GM21825 (cell line): Measurements from ENCODE around the gene SMIM1.
"Not testable (repeated sequence)": the region's sequence is repeated elsewhere in the genome, so short reads cannot be mapped to it uniquely, and the experiment has no call there.

Experiments used
- ATAC-seq: cut with Tn5 transposase; IDR thresholded peaks from one replicate; pipeline ENCODE4 v1.9.1; 2021; ENCODE audit warnings: mild to moderate bottlenecking, moderate library complexity; ENCODE audit not compliant: unreplicated experiment

The SMIM1 gene

DNA sequence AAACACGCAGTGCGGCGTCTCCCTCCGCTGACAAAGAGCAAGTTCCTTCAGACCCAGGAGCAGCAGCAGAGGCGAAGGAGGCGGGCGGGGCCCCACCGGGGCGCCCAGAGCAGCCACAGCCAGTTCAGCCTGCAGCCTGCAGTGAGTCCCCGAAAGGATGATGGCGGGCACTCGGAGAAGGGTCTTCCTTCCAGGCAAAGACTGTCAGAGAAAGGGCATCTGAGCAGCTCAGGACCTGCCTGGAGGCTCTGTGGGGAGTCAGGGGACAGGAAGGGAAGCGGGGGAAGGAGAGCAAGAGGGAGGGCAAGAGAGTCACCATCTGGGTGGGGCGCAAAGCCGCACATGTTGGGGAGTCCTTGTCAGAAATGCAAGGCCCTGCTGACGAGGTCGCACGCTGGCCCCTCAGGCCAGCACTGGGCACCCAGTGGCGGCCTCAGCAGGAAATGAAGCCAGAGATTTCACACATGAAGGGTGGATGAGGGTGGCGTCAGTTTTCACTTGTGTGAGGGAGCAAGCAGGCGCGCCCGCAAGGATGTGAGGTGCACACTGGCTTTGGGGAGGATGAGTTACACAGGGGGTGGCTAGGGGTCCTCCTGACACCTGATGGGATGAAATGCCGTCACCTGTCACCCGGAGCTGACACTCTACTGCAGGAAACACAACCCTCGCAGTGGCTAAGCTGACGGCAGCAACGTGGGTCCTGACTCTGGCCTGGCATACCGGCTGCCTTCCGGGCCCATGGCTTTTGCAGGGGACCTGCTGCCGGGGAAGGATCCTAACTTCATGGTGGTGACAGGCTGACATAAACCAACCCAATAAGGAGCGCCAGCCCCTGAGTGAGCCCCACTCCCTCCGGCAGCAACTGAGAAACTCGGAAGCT, 17.1 kb downstream of the SMIM1 start:
- no peak for ATAC-seq

DNA sequence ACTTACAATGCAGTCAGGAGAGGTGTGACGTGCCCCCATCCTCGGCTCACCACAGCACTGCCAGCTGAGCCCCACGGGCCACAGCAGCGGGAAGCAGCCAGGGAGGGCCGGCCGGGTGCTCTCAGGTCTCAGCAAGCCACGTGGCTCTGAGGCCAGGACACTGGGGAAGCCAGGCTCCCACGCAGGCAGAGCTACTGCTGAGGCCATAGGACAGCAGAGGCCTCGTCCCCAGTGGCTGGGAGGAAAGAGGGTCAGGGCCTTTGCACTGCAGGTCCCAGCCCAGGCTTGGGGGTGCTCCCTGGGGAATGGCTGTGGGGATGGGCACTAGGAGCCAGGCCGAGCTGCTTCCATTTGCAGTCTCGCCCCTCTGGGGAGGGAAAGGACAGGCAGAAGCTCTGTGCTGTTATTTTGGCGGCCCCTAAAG, 18.0 kb downstream of the SMIM1 start:
- ATAC-seq, result no peak

DNA sequence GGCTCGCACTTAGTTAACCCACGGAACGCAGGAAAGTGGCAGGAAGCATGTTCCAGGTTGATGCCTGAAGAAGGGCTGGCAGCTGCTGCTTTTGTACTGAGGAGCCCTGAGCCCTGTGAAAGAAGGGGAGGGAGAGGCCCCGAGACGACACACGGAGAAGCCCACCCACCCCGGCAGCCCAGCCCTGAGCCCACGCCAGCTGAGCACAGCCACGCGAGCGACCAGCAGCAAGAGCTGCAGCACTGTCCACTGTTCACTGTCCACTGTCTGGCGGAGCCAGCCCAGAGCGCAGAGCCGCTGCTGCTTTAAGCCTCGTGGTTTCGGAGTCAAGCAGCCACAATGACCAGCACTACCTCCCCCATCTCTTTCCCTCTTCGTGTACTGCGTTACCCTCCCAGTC, 18.4 kb downstream of the SMIM1 start:
- no peak for ATAC-seq

DNA sequence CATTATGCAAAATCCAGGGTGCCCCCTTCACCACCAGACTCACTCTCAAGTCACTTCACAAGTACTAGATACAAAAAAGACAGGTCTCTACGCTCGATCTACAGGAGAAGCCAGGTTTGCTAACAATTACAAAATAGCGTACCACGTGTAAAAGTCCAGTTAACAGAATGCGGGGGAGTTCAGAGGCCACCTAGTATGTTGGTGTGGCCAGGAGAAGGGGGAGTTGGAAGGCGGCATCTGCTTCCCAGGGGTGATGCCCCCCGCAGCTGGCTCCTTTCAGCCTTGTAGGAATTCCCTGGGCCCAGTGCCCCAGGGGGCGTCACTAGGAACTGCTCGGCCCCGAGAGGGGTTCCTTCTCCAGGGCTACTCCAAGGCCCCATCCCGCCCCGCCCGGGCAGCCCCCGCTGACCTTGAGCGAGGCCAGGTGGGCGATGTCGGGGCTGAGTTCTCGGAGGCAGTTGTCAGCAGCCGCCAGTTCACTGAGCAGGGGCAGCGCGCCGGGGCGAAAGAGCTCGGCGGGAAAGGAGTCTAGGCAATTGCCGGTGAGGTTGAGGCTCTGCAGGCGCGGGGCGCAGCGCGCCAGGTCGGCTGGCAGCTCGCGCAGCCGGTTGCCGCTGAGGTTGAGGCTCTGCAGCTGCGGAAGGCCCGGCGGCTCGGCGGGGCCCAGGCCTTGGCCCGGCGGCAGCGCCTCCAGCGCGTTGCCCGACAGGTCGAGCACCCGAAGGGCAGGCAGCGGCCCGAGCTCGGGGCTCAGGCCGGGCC, 23.1 kb downstream of the SMIM1 start:
- ATAC-seq, result peak; percentile 30

DNA sequence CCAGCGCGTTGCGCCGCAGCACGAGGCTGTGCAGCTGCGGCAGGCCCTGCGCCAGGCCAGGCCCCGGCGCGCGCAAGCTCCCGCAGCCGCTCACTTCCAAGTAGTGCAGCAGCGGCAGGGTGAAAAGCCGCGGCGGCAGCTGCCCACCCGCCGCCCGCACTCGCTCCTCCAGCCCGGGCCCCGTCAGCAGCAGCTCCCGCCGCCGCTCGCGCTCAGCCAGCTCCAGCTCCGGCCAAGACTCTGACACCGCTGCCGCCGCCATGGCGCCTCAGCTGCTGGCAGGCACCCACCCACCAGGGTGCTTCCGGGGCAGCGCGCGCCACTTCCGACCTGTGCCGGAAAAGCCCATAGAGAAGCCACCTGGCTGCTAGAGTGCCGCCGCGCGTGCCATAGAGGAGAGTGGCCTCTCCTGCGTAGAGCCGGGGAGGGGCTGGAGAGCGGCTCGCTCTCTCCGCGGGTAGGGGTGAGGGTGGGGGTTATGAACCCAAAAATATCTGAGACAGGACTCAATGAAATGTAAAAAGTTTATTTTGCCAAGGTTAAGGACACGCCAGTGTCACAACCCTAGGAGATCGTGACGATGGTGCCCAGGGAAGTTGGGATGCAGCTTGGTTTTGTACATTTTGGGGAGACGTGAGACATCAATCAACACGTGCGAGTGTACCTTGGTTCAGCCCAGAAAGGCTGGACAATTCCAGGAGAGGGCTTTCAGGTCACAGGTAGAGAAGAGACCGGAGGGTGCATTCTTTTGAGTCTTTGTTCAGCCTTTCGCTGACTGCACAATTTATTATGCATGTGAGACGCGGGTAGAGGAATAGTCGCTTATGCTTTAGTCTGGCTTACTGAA, 23.9 kb downstream of the SMIM1 start, which contains the start of gene LRRC47:
Gene LRRC47 (minus strand): TSS at position 284 of the 847 bp plus-strand sequence. CDS start 22 bp downstream, at position 262.
- ATAC-seq, result peak; percentile 96

DNA sequence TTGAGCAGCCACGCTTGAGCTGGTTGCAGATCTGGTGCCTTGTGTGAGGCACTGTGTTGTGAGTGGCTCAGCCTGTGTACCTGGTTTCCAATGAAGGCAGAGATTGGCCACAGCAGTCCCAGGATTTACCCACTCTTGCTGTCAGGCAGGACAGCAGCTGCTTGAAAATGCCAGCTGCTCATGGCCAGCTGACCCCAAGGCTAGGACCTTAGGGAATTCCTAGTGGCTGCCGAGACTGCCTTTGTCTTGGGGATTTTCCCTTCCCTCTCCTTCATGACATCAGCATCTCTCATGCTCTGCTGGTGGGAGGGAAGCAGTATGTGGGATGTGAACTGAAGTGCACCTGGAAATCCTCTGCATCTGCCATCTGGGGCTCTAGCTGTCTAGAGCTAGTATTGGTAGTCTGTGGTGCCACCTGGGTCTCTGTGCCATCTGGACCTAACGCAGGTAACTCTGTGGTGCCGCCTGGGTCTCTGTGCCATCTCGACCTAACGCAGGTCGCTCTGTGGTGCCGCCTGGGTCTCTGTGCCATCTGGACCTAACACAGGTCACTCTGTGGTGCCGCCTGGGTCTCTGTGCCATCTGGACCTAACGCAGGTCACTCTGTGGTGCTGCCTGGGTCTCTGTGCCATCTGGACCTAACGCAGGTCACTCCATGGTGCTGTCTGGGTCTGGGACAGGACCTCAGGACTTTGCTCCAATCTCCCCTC, 27.6 kb downstream of the SMIM1 start:
- ATAC-seq, result no peak

DNA sequence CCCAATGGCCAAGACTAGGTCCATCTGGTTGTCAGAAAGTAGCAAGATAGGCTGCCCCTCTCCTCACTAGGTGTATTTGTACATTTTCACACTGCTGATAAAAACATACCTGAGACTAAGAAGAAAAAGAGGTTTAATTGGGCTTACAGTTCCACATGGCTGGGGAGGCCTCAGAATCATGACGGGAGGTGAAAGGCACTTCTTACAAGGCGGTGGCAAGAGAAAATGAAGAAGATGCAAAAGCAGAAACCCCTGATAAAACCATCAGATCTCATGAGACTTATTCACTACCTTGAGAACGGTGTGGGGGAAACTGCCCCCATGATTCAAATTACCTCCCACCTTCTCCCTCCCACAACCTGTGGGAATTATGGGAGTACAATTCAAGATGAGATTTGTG, 28.2 kb downstream of the SMIM1 start:
- not testable (repeated sequence) for ATAC-seq

DNA sequence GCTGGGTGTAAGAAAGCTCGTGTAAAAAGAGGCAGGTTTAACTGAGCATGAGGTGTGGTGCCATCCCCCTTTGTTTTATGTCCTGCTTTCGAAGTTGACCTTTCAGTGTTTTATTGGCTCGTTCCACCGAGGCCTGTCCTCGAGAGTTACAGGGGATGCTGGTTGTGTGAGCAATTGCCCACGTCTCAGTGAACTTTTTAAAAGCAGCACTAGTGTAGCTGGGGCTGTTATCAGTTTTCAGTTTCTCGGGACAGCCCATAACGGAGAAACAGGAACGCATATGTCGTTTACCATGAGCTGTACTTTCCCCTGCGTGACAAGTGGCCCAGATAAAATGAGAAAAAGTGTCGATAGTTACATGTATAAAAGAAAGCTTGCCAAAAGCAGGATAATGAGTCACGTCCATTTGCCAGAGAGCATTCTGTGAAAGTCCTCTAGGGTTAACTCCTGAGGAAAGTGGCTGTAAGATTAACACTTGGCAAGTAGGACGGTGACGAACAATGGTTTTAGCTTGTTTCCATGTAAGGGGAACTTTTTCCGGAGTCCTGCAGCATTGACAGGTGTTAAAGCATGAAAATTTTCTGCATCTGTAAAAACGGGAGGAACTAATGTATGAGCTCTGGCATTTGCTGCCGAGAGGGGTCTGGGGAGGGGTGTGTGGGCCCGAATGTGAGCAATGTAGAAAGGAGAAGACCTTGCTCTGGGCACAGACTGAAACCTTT, 31.5 kb downstream of the SMIM1 start:
- no peak for ATAC-seq

DNA sequence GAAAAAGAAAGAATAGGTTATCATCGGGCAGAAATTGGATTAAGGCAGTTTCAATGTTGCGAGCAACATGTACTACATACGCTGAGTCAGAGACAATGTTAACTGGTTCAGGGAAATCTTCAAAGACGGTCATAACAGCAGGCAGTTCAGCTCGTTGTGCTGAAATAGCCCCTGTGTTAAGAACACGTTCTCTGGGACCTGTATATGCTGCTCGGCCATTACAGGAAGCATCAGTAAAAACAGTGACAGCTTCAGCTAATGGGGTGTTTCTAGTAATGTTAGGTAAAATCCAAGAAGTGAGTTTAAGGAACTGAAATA, 32.0 kb downstream of the SMIM1 start:
- ATAC-seq, result not testable (repeated sequence)

DNA sequence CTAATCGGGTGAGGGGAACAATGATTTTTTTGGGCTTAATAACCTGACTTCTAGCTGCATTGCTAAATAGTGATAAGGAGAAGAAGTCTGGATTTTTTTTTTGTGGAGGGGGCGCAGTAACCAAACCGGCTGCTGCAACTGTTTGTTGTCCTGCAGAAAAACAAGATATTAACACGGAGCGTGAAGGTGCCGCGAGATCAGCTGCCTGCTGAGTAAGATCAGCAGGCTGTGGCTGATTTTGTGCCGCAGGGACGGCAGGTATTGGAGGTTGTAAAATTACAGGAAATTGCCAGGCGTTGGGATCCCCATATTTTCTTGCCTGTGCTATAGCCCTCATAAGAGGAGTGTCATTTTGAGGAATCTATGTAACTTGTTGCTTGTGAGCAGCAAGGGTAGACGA, 32.5 kb downstream of the SMIM1 start:
- no peak for ATAC-seq

DNA sequence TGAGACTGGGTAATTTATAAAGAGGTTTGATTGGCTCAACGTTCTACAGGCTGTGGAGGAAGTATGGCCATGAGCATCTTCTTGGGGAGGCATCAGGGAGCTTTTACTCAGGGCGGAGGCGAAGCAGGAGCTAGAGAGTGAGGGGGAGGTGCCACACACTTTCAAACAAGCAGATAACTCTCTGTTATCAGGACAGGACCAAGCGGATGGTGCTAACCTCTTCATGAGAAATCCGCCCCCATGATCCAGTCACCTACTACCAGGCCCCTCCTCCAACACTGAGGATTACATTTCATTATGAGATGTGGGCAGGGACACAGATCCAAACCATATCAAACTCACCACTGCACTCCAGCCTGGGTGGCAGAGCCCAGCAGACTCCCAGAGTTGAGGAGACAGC, 35.2 kb downstream of the SMIM1 start:
- ATAC-seq, result no peak

DNA sequence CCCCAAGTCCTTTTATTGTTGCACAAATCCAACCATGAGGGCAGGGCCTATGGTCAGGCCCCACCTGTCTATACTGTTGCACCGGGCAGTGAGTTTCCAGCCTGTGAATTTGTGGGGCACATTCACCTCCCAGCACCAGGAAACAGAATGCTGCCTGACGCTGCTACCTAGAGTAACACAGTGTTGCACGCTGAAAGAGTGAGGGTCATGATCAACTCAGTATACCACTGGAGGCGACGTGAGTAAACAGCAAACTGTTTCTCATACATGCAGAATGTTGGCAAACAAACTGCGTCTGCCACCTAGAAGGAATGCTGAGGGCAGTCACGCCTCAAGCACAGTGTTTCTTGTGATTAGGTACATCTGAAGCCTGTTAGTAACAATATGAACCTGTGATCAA, 37.1 kb downstream of the SMIM1 start:
- ATAC-seq, result no peak

DNA sequence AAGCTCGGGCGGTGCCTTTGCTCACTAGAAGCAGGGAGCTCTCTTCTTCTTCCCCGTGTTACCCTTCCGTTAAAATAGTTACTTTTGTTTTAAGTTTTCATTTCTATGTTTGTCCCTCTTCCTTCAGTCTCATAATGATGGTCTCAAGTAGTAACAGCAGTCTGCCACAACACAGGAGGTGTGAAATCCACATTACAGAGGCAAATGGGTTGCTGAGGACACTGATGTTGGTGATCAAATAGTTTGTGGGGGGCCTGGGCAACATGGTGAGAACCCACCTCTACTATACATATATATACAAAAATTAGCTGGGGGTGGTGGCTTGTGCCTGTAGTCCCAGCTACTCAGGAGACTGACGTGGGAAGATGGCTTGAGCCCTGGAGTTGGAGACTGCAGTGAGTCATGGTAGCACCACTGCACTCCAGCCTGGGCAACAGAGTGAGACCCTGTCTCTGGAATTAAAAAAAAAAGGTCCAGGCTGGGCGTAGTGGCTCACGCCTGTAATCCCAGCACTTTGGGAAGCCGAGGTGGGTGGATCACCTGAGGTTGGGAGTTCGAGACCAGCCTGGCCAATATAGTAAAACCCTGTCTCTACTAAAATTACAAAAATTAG, 37.7 kb downstream of the SMIM1 start:
- not testable (repeated sequence) for ATAC-seq

DNA sequence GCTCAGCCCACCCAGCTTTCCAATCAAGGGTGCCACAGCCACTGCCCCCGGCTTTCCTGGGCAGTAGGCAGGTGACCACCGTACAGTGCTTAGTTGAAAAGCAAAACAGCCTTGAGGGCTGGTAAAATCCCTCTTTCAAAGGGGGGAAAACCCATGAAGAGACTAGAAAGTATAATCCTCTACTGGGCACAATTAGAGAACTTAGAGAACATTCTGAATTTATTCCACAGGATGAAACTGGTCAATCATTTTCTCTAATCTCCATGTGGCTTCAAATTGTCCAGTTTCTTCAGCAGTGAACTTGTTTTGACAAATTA, 39.0 kb downstream of the SMIM1 start:
- ATAC-seq, result no peak

DNA sequence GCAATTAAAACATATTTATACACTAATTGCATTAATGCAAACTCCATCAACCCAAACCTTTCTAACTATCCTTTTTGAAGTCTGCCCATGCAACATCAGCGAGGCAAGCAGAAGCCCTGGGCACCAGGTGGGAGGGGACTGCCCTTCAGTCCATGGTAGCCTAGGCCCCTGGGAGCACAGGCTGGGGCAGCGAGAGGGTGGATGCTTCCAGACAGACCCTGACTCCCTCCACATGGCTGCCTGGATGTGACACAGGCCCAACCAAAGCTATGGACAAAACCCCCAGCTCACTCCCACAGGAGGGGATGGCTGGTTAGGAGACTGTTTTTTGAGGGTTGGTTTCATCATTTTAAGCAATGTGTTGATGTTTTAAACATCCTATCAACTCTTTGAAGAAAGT, 41.5 kb downstream of the SMIM1 start:
- ATAC-seq, result no peak

DNA sequence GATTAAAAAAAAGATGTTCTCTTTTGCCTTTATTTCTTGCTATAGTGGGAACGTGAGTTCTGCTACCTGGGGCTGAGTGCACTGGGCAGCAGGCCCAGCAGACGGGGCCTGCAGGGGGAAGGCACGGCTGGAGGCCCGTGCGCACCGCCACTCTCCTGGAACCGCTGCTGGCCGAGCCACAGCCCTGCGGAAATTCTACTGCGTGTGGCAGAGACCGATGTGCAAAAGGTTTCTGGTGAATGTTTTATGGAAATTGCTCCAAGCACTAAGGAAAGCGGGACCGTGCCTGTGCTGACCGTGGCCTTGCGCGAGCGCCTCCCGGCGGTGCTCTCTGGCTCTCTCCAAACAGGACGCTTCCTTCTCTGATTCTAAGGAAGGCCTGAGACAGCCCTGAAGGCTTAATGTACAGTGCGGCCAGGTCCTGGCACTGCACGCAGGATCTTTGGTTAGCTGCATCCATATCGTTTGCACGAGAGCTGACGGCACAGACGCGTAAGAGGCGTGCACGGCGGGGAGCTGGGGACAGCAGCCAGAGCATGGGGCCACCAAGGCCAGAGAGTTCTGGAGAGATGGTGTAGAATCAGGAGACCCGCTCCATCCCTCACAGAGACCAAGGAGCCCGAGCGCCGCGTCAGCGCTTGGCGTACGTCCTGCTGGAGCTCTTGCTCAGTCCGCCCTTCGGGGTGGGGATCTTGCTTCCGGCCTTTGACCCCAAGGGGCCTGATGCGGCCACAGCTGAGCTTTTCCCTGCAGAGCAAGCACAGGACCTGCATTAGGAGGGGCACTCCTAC, 42.4 kb downstream of the SMIM1 start:
- ATAC-seq, result no peak

DNA sequence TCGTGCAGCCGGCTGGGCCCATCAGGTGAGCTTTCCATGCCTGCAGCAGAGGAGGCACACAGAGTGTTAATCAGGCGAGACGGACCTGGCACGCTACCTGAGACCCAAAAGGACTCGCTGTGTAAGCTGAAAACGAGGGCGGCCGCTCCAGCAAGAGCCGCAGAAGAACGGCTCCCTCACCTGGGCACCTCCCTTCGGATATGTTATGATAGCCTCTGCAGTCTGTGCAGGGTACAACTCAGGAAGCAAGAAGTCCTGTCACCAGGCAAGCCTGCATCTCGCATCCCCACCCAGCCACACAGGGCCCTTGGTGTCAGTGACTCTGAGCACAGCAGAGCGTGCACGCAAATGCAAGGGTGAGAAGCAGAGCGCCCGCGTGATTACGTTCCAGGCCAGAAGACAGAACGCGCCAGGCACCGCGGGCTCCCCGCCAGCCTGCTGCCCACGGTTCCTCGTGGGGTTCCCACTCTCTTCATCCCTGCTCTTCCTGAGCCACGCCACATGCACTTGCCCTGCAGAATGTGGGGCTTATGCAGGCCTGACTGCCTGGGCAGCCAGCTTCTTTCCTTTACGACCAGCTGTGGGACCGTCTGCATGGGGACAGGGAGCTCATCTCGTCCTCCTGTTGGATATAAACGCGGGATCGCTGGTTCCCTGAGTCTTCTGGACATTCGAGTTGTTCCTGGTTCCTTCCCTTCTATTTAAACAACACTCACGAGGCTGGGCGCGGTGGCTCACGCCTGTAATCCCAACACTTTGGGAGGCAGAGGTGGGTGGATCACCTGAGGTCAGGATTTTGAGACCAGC, 44.0 kb downstream of the SMIM1 start:
- no peak for ATAC-seq

DNA sequence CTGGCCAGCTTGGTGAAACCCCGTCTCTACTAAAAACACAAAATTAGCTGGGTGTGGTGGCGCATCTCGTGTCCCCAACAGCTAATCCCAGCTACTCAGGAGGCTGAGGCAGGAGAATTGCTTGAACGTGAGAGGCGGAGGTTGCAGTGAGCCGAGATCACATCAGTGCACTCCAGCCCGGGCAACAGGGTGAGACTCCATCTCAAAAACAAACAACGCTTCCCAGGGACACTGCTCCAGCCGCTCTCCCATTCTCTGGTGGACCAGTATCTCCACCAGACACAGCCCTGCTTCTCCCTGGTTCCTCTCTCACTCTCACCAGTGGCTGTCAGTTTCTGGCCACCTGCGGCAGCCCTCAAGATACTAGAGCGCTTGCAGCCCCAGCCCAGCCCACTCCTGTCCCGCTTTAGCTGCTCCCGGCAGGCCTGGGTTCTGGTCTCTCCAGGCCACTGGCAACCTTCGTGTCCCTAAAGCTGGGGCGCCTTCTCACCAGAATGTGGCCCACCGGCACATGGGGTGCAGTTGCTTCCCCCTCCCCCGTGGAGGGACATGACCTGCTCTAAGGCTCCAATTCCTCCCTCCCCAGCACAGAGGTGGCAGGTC, 44.7 kb downstream of the SMIM1 start:
- no peak for ATAC-seq
